OCI-M2 (cell line): ENCODE measurements around the gene SYCE3.
"Not testable (repeated sequence)": the region's sequence is repeated elsewhere in the genome, so short reads cannot be mapped to it uniquely, and the experiment has no call there.

Experiments
- DNase-seq: peaks from one replicate; lab custom pipeline; 2025; ENCODE audit not compliant: unreplicated experiment; lab: John Stamatoyannopoulos, UW

The SYCE3 gene

GRCh38 chr22:50562523-50563412 is at the start of gene SYCE3:
SYCE3 (minus strand) TSS chr22:50562919; CDS start chr22:50556405, 6,514 bp downstream.
- DNase-seq, result peak; percentile 65

- no peak for DNase-seq
Observed at GRCh38 chr22:50612168-50612527, 49.4 kb upstream of the SYCE3 start.

GRCh38 chr22:50611341-50612060 is 48.8 kb upstream of the SYCE3 start:
- DNase-seq, result no peak

GRCh38 chr22:50610581-50610980 is 47.9 kb upstream of the SYCE3 start:
- DNase-seq, result no peak

GRCh38 chr22:50610041-50610451 is 47.3 kb upstream of the SYCE3 start:
- DNase-seq, result no peak

- no peak for DNase-seq
Observed at GRCh38 chr22:50609599-50609998, 46.9 kb upstream of the SYCE3 start.

DNA sequence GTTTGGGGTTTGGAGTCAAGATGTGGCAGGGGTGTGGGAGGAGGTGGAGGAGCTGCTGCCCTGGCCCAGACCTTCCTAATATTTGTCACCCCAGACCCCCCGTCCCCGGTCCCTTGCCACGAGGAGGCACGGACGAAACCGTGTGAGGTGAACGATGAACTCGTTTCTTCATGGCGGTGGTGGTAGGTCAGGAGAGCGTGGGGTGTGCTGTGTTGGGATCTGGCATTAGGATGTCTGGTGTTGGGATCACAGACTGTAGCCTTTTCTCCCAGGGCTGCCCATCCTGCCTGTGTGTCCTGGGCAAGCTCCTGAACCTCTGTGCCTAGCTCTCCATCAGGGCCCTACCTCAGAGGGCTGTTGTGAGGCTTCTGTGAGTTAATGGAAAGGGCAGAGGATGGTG is 46.3 kb upstream of the SYCE3 start:
- no peak for DNase-seq

DNA sequence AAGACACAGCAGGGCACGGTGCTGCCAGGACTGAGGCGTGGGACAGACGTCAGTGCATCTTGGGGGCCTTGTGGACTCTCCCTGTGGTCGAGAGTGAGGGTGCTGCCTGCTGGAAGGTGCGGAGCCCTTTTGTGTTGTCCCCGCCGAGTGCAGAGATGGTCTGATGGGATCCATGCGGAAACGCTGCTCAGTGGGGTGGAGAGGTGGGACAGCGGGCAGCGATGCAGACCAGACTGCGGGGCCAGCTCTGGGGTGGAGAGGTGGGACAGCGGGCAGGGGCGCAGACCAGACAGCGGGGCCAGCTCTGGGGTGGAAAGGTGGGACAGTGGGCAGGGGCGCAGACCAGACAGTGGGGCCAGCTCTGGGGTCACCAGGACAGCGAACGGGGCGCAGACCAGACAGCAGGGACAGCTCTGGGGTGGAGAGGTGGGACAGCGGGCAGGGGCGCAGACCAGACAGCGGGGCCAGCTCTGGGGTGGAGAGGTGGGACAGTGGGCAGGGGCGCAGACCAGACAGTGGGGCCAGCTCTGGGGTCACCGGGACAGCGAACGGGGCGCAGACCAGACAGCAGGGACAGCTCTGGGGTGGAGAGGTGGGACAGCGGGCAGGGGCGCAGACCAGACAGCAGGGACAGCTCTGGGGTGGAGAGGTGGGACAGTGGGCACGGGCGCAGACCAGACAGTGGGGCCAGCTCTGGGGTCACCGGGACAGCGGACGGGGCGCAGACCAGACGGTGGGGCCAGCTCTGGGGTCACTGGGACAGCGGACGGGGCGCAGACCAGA is 45.5 kb upstream of the SYCE3 start:
- DNase-seq, result not testable (repeated sequence)

DNA sequence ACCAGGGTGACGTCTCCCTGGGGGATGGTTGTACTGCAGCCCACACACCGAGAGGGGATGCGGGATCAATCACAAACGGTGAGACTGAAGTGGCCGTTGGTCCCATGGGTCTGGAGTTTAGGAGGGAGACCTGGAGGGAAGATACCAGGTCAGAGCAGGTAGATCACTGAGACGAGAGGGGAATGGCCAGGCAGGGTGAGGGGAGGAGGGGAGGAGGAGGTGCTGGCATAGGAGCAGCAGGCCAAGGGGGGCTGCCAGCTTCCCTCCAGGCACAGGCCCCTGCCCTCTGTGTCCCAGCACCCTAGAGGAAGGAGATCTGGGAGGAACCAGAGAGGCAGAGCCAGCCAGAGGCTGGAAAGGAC is 44.9 kb upstream of the SYCE3 start:
- DNase-seq, result no peak

GRCh38 chr22:50606946-50607658 is 44.4 kb upstream of the SYCE3 start:
- no peak for DNase-seq

- DNase-seq, result no peak
Observed at GRCh38 chr22:50606165-50606945, 43.6 kb upstream of the SYCE3 start.

DNA sequence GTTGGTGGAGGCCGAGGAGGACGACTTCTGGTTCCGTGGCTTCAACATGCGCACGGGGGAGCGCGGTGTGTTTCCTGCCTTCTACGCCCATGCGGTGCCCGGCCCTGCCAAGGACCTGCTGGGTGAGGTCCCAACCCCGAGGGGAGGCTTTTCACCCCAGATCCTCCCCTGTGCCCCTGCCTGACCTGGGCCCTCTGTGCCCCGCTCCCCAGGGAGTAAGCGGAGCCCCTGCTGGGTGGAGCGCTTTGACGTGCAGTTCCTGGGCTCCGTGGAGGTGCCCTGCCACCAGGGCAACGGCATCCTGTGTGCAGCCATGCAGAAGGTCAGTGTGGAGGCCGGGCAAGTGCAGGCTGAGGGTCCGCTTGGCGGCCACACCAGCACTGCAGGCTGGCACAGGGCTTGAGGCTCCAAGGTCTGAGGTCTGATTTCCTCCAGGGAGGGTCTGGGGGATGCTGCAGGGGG is 42.9 kb upstream of the SYCE3 start:
- DNase-seq, result no peak

DNA sequence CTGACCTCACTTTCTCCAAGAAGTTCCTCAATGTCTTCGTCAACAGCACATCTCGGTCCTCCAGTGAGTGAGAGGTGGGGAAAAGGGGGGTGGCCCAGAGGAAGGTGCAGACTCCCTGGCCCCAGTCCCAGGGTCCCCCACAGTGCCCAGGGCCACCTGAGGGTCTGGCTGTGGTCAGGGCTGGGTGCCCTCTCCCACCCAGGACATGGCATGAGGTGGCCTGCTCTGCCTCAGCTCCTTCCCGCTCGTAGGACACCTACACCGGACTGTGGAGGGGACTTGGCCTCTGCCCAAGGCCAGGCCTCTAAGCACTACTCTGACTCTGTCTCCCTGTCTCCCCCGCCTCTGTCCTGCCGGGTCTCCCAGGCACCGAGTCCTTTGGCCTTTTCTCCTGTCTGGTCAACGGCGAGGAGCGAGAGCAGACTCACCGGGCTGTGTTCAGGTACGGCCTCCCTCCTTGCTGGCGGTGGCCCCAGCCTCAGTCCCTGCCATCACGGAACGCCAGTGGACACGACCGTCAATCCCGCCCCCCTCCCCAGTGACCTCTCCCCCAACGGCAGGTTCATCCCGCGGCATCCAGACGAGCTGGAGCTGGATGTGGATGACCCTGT is 42.4 kb upstream of the SYCE3 start:
- no peak for DNase-seq

GRCh38 chr22:50604256-50605001 is 41.7 kb upstream of the SYCE3 start:
- no peak for DNase-seq

- no peak for DNase-seq
Observed at GRCh38 chr22:50603511-50604255, 41.0 kb upstream of the SYCE3 start.

DNA sequence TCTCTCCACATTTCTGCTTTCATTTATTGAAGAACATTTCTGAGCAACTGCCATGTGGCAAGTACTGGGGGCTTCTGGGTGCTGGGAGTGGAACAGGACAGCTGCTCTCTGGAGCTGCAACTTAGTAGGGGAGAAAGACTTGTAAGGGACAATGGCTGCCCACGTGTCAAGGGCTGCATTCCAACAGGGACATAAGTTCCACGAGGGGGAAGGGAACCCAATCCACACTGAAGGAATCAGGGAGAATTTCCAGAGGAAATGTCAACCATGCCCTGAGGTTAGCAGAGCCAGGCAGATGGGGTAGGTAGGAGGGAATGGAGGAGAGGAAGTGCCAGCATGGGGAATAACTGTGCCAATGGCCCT is 39.6 kb upstream of the SYCE3 start:
- DNase-seq, result no peak

GRCh38 chr22:50601669-50602337 is 39.1 kb upstream of the SYCE3 start:
- no peak for DNase-seq
